Ascending aorta (tissue), 2 donors: ENCODE measurements around the gene EME2. TPM values are rescaled to one million over a fixed set of nuclear protein-coding genes. Genes with fewer than 3 reads are reported as not detected.

ENCODE experiments used
- DNase-seq, 2 donors: peaks; one replicate each; pipeline ENCODE4 v3.0.0-alpha.2; 2019; ENCODE audit warnings: low spot score in 2 of 2
- H3K27ac ChIP-seq, 2 donors: fragments of 200-600 bp; sonication (generic); one replicate each; pipeline ENCODE4 v1.5.1; 2016 to 2017; ENCODE audit warnings: mild to moderate bottlenecking in 1 of 2
- H3K27me3 ChIP-seq: fragments of 200-600 bp; sonication (generic); one replicate; pipeline ENCODE4 v1.5.1; 2017
- H3K36me3 ChIP-seq, 2 donors: fragments of 200-600 bp; sonication (generic); one replicate each; pipeline ENCODE4 v1.5.1; 2016
- H3K4me1 ChIP-seq, 2 donors: fragments of 200-600 bp; sonication (generic); one replicate each; pipeline ENCODE4 v1.5.1; 2016 to 2017; ENCODE audit warnings: mild to moderate bottlenecking in 1 of 2
- H3K4me3 ChIP-seq, 2 donors: fragments of 200-600 bp; sonication (generic); one replicate each; pipeline ENCODE4 v1.5.1; 2016 to 2017; ENCODE audit warnings: mild to moderate bottlenecking in 1 of 2
- H3K9me3 ChIP-seq, 2 donors: fragments of 200-600 bp; sonication (generic); one replicate each; pipeline ENCODE4 v1.5.1; 2016
- intact Hi-C: fragments of 100-400 bp; cut with DNase I; formaldehyde crosslinking; loops from one replicate; pipeline ENCODE4 v1.15.1; 2023
- total RNA-seq: library from RNA; depleted of rRNA; stranded (reverse); fragments of >200 nt; gene quantifications from one replicate; pipeline ENCODE4 v1.1.0, GENCODE V29; 2016
- TF ChIP-seq, protein P1 (sequence below), 3 experiments: fragments of 200-600 bp in 2 of 3; fragments of 450-650 bp in 1 of 3; sonication (generic) in 2 of 3; IDR thresholded peaks; one replicate each; pipeline ENCODE4 v1.5.1; 2016 to 2019; ENCODE audit warnings: antibody characterized with exemption in 3 of 3, mild to moderate bottlenecking in 1 of 3, moderate library complexity in 1 of 3

EME2 gene
- total RNA-seq, 1 donor from 2014 or later: 25.3 TPM

GRCh38 chr16:1743376-1744337 lies 29.0 kb upstream of the EME2 start:
- TF ChIP-seq, protein P1, sequence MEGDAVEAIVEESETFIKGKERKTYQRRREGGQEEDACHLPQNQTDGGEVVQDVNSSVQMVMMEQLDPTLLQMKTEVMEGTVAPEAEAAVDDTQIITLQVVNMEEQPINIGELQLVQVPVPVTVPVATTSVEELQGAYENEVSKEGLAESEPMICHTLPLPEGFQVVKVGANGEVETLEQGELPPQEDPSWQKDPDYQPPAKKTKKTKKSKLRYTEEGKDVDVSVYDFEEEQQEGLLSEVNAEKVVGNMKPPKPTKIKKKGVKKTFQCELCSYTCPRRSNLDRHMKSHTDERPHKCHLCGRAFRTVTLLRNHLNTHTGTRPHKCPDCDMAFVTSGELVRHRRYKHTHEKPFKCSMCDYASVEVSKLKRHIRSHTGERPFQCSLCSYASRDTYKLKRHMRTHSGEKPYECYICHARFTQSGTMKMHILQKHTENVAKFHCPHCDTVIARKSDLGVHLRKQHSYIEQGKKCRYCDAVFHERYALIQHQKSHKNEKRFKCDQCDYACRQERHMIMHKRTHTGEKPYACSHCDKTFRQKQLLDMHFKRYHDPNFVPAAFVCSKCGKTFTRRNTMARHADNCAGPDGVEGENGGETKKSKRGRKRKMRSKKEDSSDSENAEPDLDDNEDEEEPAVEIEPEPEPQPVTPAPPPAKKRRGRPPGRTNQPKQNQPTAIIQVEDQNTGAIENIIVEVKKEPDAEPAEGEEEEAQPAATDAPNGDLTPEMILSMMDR (IDR thresholded peaks at IDR 0.05): no peak
- Histone ChIP-seq H3K27me3 (no peaks in the 10 kb centered on the region), H3K27ac (no peak overlapping the region), H3K36me3 (peaks cover 54 to 61% of the 10 kb centered on the region in 2 donors), H3K4me1 (no peaks in the 10 kb centered on the region), H3K9me3 (no peaks in the 10 kb centered on the region), H3K4me3 (no peak overlapping the region)
- no peak for DNase-seq
- intact Hi-C loops: no loop called here

GRCh38 chr16:1744338-1744840 lies 28.2 kb upstream of the EME2 start:
- Histone ChIP-seq H3K4me3 (no peak overlapping the region), H3K36me3 (peaks cover 61 to 69% of the 10 kb centered on the region in 2 donors), H3K9me3 (no peaks in the 10 kb centered on the region), H3K27ac (no peak overlapping the region), H3K27me3 (no peaks in the 10 kb centered on the region), H3K4me1 (no peaks in the 10 kb centered on the region)
- intact Hi-C loops: no loop called here
- TF ChIP-seq, protein P1 (IDR thresholded peaks at IDR 0.05): no peak
- DNase-seq: no peak

DNA sequence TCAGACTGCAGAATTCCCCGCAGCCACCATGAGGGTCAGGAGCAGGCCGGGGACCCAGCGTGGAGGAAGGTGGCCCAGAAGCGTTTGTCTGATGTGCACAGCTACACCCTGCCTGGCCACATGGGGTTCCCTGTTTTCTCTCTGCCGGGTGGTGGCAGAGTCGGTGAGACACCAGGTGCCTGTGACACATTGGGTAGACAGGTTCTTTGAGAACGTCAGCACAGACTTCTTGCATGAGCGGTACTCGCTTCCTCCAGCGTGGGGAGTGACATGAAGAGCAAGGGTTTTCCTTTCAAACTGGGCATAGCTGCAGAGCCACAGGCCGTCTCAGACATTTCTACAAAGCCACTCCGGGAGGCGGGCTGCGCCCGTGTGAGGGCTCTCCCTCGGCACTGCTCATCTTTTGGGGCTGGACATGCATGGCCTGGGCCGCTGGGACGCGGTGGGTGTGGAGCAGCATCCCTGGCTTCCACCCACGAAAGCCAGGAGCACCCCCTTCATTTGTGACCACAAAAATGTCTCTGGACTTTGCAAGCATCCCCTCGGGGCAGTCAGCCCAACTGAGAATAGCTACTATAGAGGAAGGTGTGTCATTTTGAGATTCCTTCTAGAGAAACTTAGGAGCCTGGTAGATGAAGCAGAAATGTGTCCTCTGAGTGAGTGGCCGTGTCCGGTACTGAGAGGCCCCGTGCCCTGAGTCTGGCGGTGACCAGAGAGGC lies 27.3 kb upstream of the EME2 start:
- peaks cover 66 to 78% of the 10 kb centered on the region in 2 donors for H3K36me3 ChIP-seq
- H3K4me1 ChIP-seq: no peaks in the 10 kb centered on the region
- TF ChIP-seq, protein P1 (IDR thresholded peaks at IDR 0.05): no peak
- H3K27ac ChIP-seq: no peak overlapping the region
- no peak for DNase-seq
- intact Hi-C loops: no loop called here
- H3K4me3 ChIP-seq: no peak overlapping the region
- no peaks in the 10 kb centered on the region for H3K27me3 ChIP-seq
- H3K9me3 ChIP-seq: no peaks in the 10 kb centered on the region

DNA sequence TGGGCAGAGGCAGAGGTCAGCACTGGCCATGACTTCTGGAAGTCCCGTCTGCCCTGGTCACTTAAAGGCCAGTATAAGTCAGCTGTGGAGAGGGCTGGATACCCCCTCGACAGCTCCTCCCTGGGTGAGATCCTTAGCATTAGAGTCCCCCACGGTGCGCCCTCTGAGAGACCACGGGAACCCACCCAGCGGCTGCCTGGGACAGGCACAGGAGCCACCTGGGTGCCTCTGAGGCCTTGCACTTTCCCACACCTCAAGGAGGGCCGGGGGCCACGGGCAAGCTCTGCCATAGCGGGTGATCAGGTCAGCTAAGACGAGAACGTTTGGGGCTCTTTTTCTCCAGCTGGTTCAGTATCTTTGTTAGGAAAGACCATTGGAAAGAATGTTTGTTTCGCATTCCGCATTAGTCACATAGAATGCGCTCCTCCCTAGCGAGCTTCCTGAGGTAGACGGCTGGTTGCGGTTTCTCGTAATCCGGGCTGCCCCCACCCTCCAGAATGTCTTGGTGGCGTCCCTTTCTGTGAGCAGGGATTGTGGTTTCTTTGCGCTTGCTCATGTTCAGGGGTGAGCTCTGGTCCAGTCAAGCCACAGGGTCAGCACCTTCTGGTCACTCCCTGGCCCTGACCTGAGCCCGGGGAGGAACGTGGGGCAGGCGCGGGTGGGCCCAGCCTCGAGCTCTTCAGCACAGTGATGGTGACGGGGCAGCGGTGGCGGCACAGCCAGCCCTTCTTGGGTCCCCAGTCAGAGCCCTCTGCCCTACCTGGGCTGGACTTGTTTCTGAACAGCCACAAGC lies 26.5 kb upstream of the EME2 start:
- Histone ChIP-seq H3K4me3 (no peak overlapping the region), H3K9me3 (no peaks in the 10 kb centered on the region), H3K4me1 (no peaks in the 10 kb centered on the region), H3K27ac (no peak overlapping the region), H3K27me3 (no peaks in the 10 kb centered on the region), H3K36me3 (peaks cover 68 to 79% of the 10 kb centered on the region in 2 donors)
- no peak for DNase-seq
- intact Hi-C loops: no loop called here
- TF ChIP-seq, protein P1 (IDR thresholded peaks at IDR 0.05): no peak

- no peaks in the 10 kb centered on the region for H3K9me3 ChIP-seq
- no peak overlapping the region for H3K4me3 ChIP-seq
- no peak overlapping the region for H3K27ac ChIP-seq
- peaks cover 74 to 80% of the 10 kb centered on the region in 2 donors for H3K36me3 ChIP-seq
- TF ChIP-seq, protein P1 (IDR thresholded peaks at IDR 0.05): no peak
- intact Hi-C loops: no loop called here
- no peaks in the 10 kb centered on the region for H3K27me3 ChIP-seq
- DNase-seq: no peak
- H3K4me1 ChIP-seq: no peaks in the 10 kb centered on the region
Observed at GRCh38 chr16:1746693-1747195, 25.9 kb upstream of the EME2 start.
